ENCODE results near the gene GUCD1. TPM values are rescaled to one million over a fixed set of nuclear protein-coding genes. Genes with fewer than 3 reads are reported as not detected.

GUCD1 gene
- total RNA-seq, 1 experiment from 2014 or later, result 48.7 TPM

- H3K27ac ChIP-seq (ENCODE audit: low read depth, low read length), result no peak overlapping the region
- no peaks in the 10 kb centered on the region for H3K4me1 ChIP-seq (ENCODE audit: control insufficient read depth in 1 of 2, insufficient read depth in 2 of 2, low read length in 2 of 2)
- POLR2A ChIA-PET, result no interaction called here
- H3K9me2 ChIP-seq (ENCODE audit: insufficient read depth), result no peaks in the 10 kb centered on the region
- RAD21 ChIA-PET (ENCODE audit: low non-redundant PET in 1 of 2, low total read pairs in 2 of 2, uncharacterized antibody in 2 of 2, unreplicated experiment in 2 of 2), result no interaction called here
- CTCF ChIA-PET, result no interaction called here
- H3K9me3 ChIP-seq (ENCODE audit: control insufficient read depth in 1 of 2, insufficient read depth in 1 of 2, low read depth in 1 of 2, low read length in 2 of 2), result no peaks in the 10 kb centered on the region
- no peaks in the 10 kb centered on the region for H3K36me3 ChIP-seq (ENCODE audit: control insufficient read depth in 1 of 2, insufficient read depth in 2 of 2, low read length in 2 of 2)
- H3K27me3 ChIP-seq (ENCODE audit: insufficient read depth, low read length), result no peaks in the 10 kb centered on the region
- ATAC-seq (no peak), DNase-seq (ENCODE audit: low read depth, low spot score) (no peak)
- TF ChIP-seq FOSL1 (IDR thresholded peaks at IDR 0.05; ENCODE audit: low read depth) (no peak), JUND (IDR thresholded peaks at IDR 0.05) (no peak), TCF7L2 (IDR thresholded peaks at IDR 0.05; ENCODE audit: borderline replicate concordance, extremely low read depth, insufficient read depth, insufficient read length) (no peak), ATF3 (IDR thresholded peaks at IDR 0.05) (no peak)
- intact Hi-C loops (cut with micrococcal nuclease), result no loop called here
- H3K79me2 ChIP-seq (ENCODE audit: insufficient read depth, low read length), result no peaks in the 10 kb centered on the region
- H3K9ac ChIP-seq (ENCODE audit: low read length), result no peak overlapping the region
- H3K4me3 ChIP-seq (replicated peaks in 1 of 2; ENCODE audit: low read depth in 1 of 2, low read length in 2 of 2), result no peak overlapping the region
- BruUV-seq (replicated peaks), result no TSS peak
- H3K4me2 ChIP-seq (ENCODE audit: low read length), result no peak overlapping the region
- H4K20me1 ChIP-seq (ENCODE audit: insufficient read depth), result no peaks in the 10 kb centered on the region
- H2AFZ ChIP-seq (ENCODE audit: low read depth, low read length, poor library complexity, severe bottlenecking), result no peak overlapping the region
Measured at GRCh38 chr22:24496234-24496633, 58.7 kb downstream of the GUCD1 start.

GRCh38 chr22:24495365-24495675 is 59.6 kb downstream of the GUCD1 start:
- TF ChIP-seq ELF1 (IDR thresholded peaks at IDR 0.05; ENCODE audit: borderline replicate concordance, low read depth), result no peak
- TF ChIP-seq CTCF (IDR thresholded peaks at IDR 0.05 in 2 of 3, conservative IDR thresholded peaks at IDR 0.05 in 1 of 3; ENCODE audit: borderline replicate concordance in 1 of 3, insufficient read depth in 1 of 3, low read depth in 2 of 3, low read length in 2 of 3), result no peak
- TF ChIP-seq SRF (IDR thresholded peaks at IDR 0.05; ENCODE audit: low read depth), result no peak
- TF ChIP-seq EZH2phosphoT487 (IDR thresholded peaks at IDR 0.05; ENCODE audit: borderline replicate concordance), result no peak
- no peak for TF ChIP-seq JUND (IDR thresholded peaks at IDR 0.05)
- no peak for TF ChIP-seq CBX3 (IDR thresholded peaks at IDR 0.05; ENCODE audit: low read depth)
- TF ChIP-seq ATF3 (IDR thresholded peaks at IDR 0.05), result no peak
- TF ChIP-seq EGR1 (IDR thresholded peaks at IDR 0.05; ENCODE audit: low read depth), result no peak
- no peak for TF ChIP-seq POLR2AphosphoS5 (IDR thresholded peaks at IDR 0.05; ENCODE audit: low read depth, low read length)
- no peak for TF ChIP-seq MAX (IDR thresholded peaks at IDR 0.05)
- Histone ChIP-seq H3K27ac (ENCODE audit: low read depth, low read length) (no peak overlapping the region), H3K9me3 (ENCODE audit: control insufficient read depth in 1 of 2, insufficient read depth in 1 of 2, low read depth in 1 of 2, low read length in 2 of 2) (no peaks in the 10 kb centered on the region), H3K4me3 (replicated peaks in 1 of 2; ENCODE audit: low read depth in 1 of 2, low read length in 2 of 2) (no peak overlapping the region), H3K9ac (ENCODE audit: low read length) (no peak overlapping the region), H3K9me2 (ENCODE audit: insufficient read depth) (no peaks in the 10 kb centered on the region), H3K36me3 (ENCODE audit: control insufficient read depth in 1 of 2, insufficient read depth in 2 of 2, low read length in 2 of 2) (no peaks in the 10 kb centered on the region), H3K4me2 (ENCODE audit: low read length) (no peak overlapping the region), H3K27me3 (ENCODE audit: insufficient read depth, low read length) (no peaks in the 10 kb centered on the region), H3K4me1 (ENCODE audit: control insufficient read depth in 1 of 2, insufficient read depth in 2 of 2, low read length in 2 of 2) (no peaks in the 10 kb centered on the region), H3K79me2 (ENCODE audit: insufficient read depth, low read length) (no peaks in the 10 kb centered on the region), H4K20me1 (ENCODE audit: insufficient read depth) (no peaks in the 10 kb centered on the region), H2AFZ (ENCODE audit: low read depth, low read length, poor library complexity, severe bottlenecking) (no peak overlapping the region)
- no TSS peak for BruUV-seq (replicated peaks)
- no peak for DNase-seq (ENCODE audit: low read depth, low spot score)
- ChIA-PET CTCF (no interaction called here), POLR2A (no interaction called here), RAD21 (ENCODE audit: low non-redundant PET in 1 of 2, low total read pairs in 2 of 2, uncharacterized antibody in 2 of 2, unreplicated experiment in 2 of 2) (no interaction called here)
- intact Hi-C loops (cut with micrococcal nuclease), result no loop called here
- no peak for ATAC-seq
